ENCODE results near the gene DNAH17. TPM values are rescaled to one million over a fixed set of nuclear protein-coding genes. Genes with fewer than 3 reads are reported as not detected.

The DNAH17 gene
- total and polyA plus RNA-seq, 2 of the 8 experiments (the other 6 are each of a cell fraction or from before 2014, with no cell fraction given) = 0.14 to 0.67 TPM

GRCh38 chr17:78442648-78443218 is 134.5 kb downstream of the DNAH17 start (continued):
- TF ChIP-seq GTF2F1 (IDR thresholded peaks at IDR 0.05; ENCODE audit: borderline replicate concordance, low read depth, low read length) (no peak), SP4 (IDR thresholded peaks at IDR 0.05; ENCODE audit: low read length) (no peak), CBX5 (IDR thresholded peaks at IDR 0.05; ENCODE audit: low read depth, low read length) (no peak), SIX5 (IDR thresholded peaks at IDR 0.05; ENCODE audit: low read depth, low read length) (no peak), KDM5A (IDR thresholded peaks at IDR 0.05; ENCODE audit: low read length) (no peak)
